Mesendoderm (in vitro differentiated cells): Measurements from ENCODE around the gene TFPI.

ENCODE experiments used
- DNase-seq: peaks from one replicate; pipeline ENCODE4 v3.0.0; 2013
- H2AK5ac ChIP-seq: 2 replicates; pipeline ENCODE4 v1.6.1; 2013; ENCODE audit warnings: low read length, inconsistent platforms
- H2BK120ac ChIP-seq: 2 replicates; pipeline ENCODE4 v1.6.1; 2013; ENCODE audit warnings: low read depth, mild to moderate bottlenecking, low read length, moderate library complexity, mixed read lengths
- H2BK15ac ChIP-seq: replicated peaks from 2 replicates; pipeline ENCODE4 v1.6.1; 2013; ENCODE audit warnings: low read depth, mild to moderate bottlenecking, moderate library complexity
- H2BK5ac ChIP-seq: 2 replicates; pipeline ENCODE4 v1.6.1; 2013; ENCODE audit warnings: low read length, inconsistent platforms
- H3K18ac ChIP-seq: 2 replicates; pipeline ENCODE4 v1.6.1; 2013; ENCODE audit warnings: mild to moderate bottlenecking, low read length, mixed read lengths
- H3K23ac ChIP-seq: one replicate; pipeline ENCODE4 v1.6.1; 2013; ENCODE audit warnings: low read length
- H3K27ac ChIP-seq: 2 replicates; pipeline ENCODE4 v1.5.1; 2013; ENCODE audit warnings: low read depth, mild to moderate bottlenecking, inconsistent platforms, low read length, moderate library complexity
- H3K27me3 ChIP-seq: 2 replicates; pipeline ENCODE4 v1.6.1; 2013; ENCODE audit warnings: low read length, control low read depth, mild to moderate bottlenecking, inconsistent platforms; ENCODE audit not compliant: insufficient read depth, poor library complexity
- H3K36me3 ChIP-seq: 2 replicates; pipeline ENCODE4 v1.6.1; 2013; ENCODE audit warnings: low read length, inconsistent platforms; ENCODE audit not compliant: control insufficient read depth, insufficient read depth
- H3K4ac ChIP-seq: one replicate; pipeline ENCODE4 v1.6.1; 2013; ENCODE audit warnings: low read depth, mild to moderate bottlenecking, low read length, moderate library complexity
- H3K4me1 ChIP-seq: 2 replicates; pipeline ENCODE4 v1.6.1; 2013; ENCODE audit warnings: low read depth, low read length, inconsistent platforms; ENCODE audit not compliant: control insufficient read depth
- H3K4me2 ChIP-seq: 2 replicates; pipeline ENCODE4 v1.6.1; 2013; ENCODE audit warnings: low read length
- H3K4me3 ChIP-seq: 2 replicates; pipeline ENCODE4 v1.5.1; 2013; ENCODE audit warnings: mild to moderate bottlenecking, low read length
- H3K56ac ChIP-seq: one replicate; pipeline ENCODE4 v1.6.1; 2013; ENCODE audit warnings: low read length
- H3K79me1 ChIP-seq: 2 replicates; pipeline ENCODE4 v1.6.1; 2013; ENCODE audit warnings: low read length, inconsistent platforms
- H3K79me2 ChIP-seq: 2 replicates; pipeline ENCODE4 v1.6.1; 2013; ENCODE audit warnings: mild to moderate bottlenecking, low read length; ENCODE audit not compliant: control insufficient read depth, insufficient read depth
- H3K9ac ChIP-seq: 2 replicates; pipeline ENCODE4 v1.6.1; 2013; ENCODE audit warnings: low read length, inconsistent platforms
- H4K5ac ChIP-seq: one replicate; pipeline ENCODE4 v1.6.1; 2013; ENCODE audit warnings: low read length
- H4K8ac ChIP-seq: one replicate; pipeline ENCODE4 v1.6.1; 2013; ENCODE audit warnings: low read depth, mild to moderate bottlenecking, control low read depth, low read length, moderate library complexity
- WGBS: extraction: QIAGEN DNeasy Blood & Tissue Kit; methylation state at CpG from one replicate; pipeline ENCODE4 v1.1.7; 2013; ENCODE audit warnings: low lambda C conversion rate, missing lambda C conversion rate; ENCODE audit not compliant: insufficient coverage; ENCODE audit errors: extremely low coverage; 5-methylcytosine and 5-hydroxymethylcytosine counted together

The TFPI gene

GRCh38 chr2:187500585-187501359, 53.5 kb downstream of the TFPI start:
- H3K4me3 ChIP-seq: no peak overlapping the region
- peak; percentile 83 for DNase-seq
- no peak overlapping the region for H4K8ac ChIP-seq
- no peak overlapping the region for H3K27ac ChIP-seq
- no peak overlapping the region for H3K4me2 ChIP-seq
- H3K4me1 ChIP-seq: peaks cover 4% of the 10 kb centered on the region
- no peak overlapping the region for H4K5ac ChIP-seq
- no peak overlapping the region for H3K23ac ChIP-seq
- no peaks in the 10 kb centered on the region for H3K79me2 ChIP-seq
- WGBS: no CpG with 5 or more reads among the region's 7 CpGs
- no peak overlapping the region for H3K56ac ChIP-seq
- no peak overlapping the region for H2BK5ac ChIP-seq
- no peak overlapping the region for H2BK120ac ChIP-seq
- H3K18ac ChIP-seq: no peak overlapping the region
- no peak overlapping the region for H2BK15ac ChIP-seq
- H3K9ac ChIP-seq: no peak overlapping the region
- no peaks in the 10 kb centered on the region for H3K79me1 ChIP-seq
- H3K27me3 ChIP-seq: no peaks in the 10 kb centered on the region
- no peak overlapping the region for H2AK5ac ChIP-seq
- H3K4ac ChIP-seq: no peak overlapping the region
- H3K36me3 ChIP-seq: no peaks in the 10 kb centered on the region

GRCh38 chr2:187499941-187500532, 54.2 kb downstream of the TFPI start:
- no peak overlapping the region for H2BK5ac ChIP-seq
- no peaks in the 10 kb centered on the region for H3K36me3 ChIP-seq
- no peak overlapping the region for H2BK120ac ChIP-seq
- H3K18ac ChIP-seq: no peak overlapping the region
- no peak overlapping the region for H3K4ac ChIP-seq
- DNase-seq: peak; percentile 64
- H4K5ac ChIP-seq: no peak overlapping the region
- no peak overlapping the region for H3K9ac ChIP-seq
- H2AK5ac ChIP-seq: no peak overlapping the region
- H3K79me1 ChIP-seq: no peaks in the 10 kb centered on the region
- peaks cover under 1% of the 10 kb centered on the region for H3K4me1 ChIP-seq
- no peak overlapping the region for H2BK15ac ChIP-seq
- H3K4me3 ChIP-seq: no peak overlapping the region
- no peak overlapping the region for H3K56ac ChIP-seq
- no peaks in the 10 kb centered on the region for H3K79me2 ChIP-seq
- no peak overlapping the region for H3K23ac ChIP-seq
- no peak overlapping the region for H3K27ac ChIP-seq
- 100% methylated on average over 1 of the region's 2 CpGs for WGBS
- H4K8ac ChIP-seq: no peak overlapping the region
- no peak overlapping the region for H3K4me2 ChIP-seq
- H3K27me3 ChIP-seq: no peaks in the 10 kb centered on the region

GRCh38 chr2:187497858-187498463, 56.3 kb downstream of the TFPI start:
- H2BK15ac ChIP-seq: no peak overlapping the region
- H2AK5ac ChIP-seq: no peak overlapping the region
- H3K56ac ChIP-seq: no peak overlapping the region
- no peak overlapping the region for H3K18ac ChIP-seq
- no peaks in the 10 kb centered on the region for H3K79me1 ChIP-seq
- H3K4ac ChIP-seq: no peak overlapping the region
- DNase-seq: no peak
- no CpG with 5 or more reads among the region's 1 CpG for WGBS
- no peak overlapping the region for H3K4me2 ChIP-seq
- H3K79me2 ChIP-seq: no peaks in the 10 kb centered on the region
- H3K36me3 ChIP-seq: no peaks in the 10 kb centered on the region
- no peak overlapping the region for H3K4me3 ChIP-seq
- H3K23ac ChIP-seq: no peak overlapping the region
- no peak overlapping the region for H2BK120ac ChIP-seq
- H4K8ac ChIP-seq: no peak overlapping the region
- H3K4me1 ChIP-seq: no peaks in the 10 kb centered on the region
- H3K27ac ChIP-seq: no peak overlapping the region
- no peak overlapping the region for H2BK5ac ChIP-seq
- H3K9ac ChIP-seq: no peak overlapping the region
- H4K5ac ChIP-seq: no peak overlapping the region
- H3K27me3 ChIP-seq: no peaks in the 10 kb centered on the region

DNA sequence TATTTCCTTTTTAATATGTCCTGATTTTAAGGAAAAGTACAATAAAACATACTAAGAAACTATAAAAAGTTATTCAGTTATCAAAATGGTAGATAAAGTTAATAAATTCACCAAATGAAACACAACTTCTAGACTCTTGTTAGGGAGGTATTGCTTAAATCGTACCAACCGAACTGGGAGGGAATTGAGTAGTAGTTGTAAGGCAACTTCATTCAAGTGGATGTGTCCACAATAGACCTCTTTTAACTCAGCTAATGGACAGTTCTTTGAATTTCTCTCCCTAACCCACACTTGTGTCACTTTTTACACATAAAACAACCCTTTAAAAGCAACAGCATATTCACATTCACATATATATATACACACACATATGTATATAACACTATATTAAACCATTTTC, 57.1 kb downstream of the TFPI start:
- no peak overlapping the region for H3K56ac ChIP-seq
- no CpG with 5 or more reads among the region's 2 CpGs for WGBS

DNA sequence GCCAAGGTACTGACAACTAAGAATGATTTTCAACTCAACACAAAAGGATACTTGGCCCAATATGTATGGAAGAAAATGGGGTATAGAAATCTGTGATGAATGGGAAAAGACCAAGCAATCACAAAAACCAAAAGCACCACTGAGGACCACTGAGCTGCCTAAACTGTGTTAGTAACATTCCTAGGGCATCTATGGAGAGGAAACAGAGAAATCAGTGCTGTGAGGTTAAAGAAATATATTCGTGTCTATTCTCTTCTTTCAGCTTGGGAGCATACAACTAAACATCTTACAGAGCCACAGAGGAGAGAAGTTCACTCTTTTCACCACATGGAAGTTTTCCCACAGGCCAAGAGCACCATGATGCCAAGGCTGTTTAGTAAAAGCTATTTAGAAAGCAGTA, 58.9 kb downstream of the TFPI start:
- Histone ChIP-seq H3K18ac (no peak overlapping the region), H4K8ac (no peak overlapping the region), H4K5ac (no peak overlapping the region), H3K79me1 (no peaks in the 10 kb centered on the region), H3K56ac (no peak overlapping the region), H3K4me2 (no peak overlapping the region), H2AK5ac (no peak overlapping the region), H3K23ac (no peak overlapping the region), H3K9ac (no peak overlapping the region), H3K79me2 (no peaks in the 10 kb centered on the region), H2BK15ac (no peak overlapping the region), H3K4me1 (no peaks in the 10 kb centered on the region), H2BK5ac (no peak overlapping the region), H3K36me3 (no peaks in the 10 kb centered on the region), H3K27me3 (no peaks in the 10 kb centered on the region), H3K4me3 (no peak overlapping the region), H2BK120ac (no peak overlapping the region), H3K4ac (no peak overlapping the region), H3K27ac (no peak overlapping the region)
- DNase-seq: no peak
- WGBS: no CpG with 5 or more reads among the region's 1 CpG

More for the DNA sequence above, 57.1 kb downstream of the TFPI start:
- Histone ChIP-seq H3K79me2 (no peaks in the 10 kb centered on the region), H3K4me1 (no peaks in the 10 kb centered on the region), H2BK120ac (no peak overlapping the region), H3K4ac (no peak overlapping the region), H3K36me3 (no peaks in the 10 kb centered on the region), H3K79me1 (no peaks in the 10 kb centered on the region), H3K4me2 (no peak overlapping the region), H3K27ac (no peak overlapping the region), H3K4me3 (no peak overlapping the region), H3K27me3 (no peaks in the 10 kb centered on the region), H2AK5ac (no peak overlapping the region), H2BK5ac (no peak overlapping the region), H3K23ac (no peak overlapping the region), H4K8ac (no peak overlapping the region), H3K18ac (no peak overlapping the region), H2BK15ac (no peak overlapping the region), H4K5ac (no peak overlapping the region), H3K9ac (no peak overlapping the region)
- no peak for DNase-seq
